Measurements from ENCODE around the gene ACAA1.

ACAA1 gene

GRCh38 chr3:38127611-38128302, 9.2 kb downstream of the ACAA1 start:
- no peak for DNase-seq (ENCODE audit: low spot score in 2 of 2)
- peak overlapping the region; percentile 35 for H3K27ac Mint-ChIP-seq (ENCODE audit: low read depth)
- ATAC-seq (replicated peaks; ENCODE audit: extremely low read depth, poor library complexity, severe bottlenecking), result no peak
- H3K27me3 Mint-ChIP-seq, result no peaks in the 10 kb centered on the region
- H3K4me1 Mint-ChIP-seq, result peaks cover 40% of the 10 kb centered on the region
- peaks cover 58% of the 10 kb centered on the region for H3K36me3 Mint-ChIP-seq (ENCODE audit: insufficient read depth)
- H3K4me3 Mint-ChIP-seq, result no peak overlapping the region
- H3K9me3 Mint-ChIP-seq, result no peaks in the 10 kb centered on the region

- peak in 1 of 2 donors; percentile 11 for DNase-seq (ENCODE audit: low spot score in 2 of 2)
- no peak for ATAC-seq (replicated peaks; ENCODE audit: extremely low read depth, poor library complexity, severe bottlenecking)
- Mint-ChIP-seq H3K27me3 (no peaks in the 10 kb centered on the region), H3K27ac (ENCODE audit: low read depth) (peak overlapping the region; percentile 38), H3K9me3 (no peaks in the 10 kb centered on the region), H3K36me3 (ENCODE audit: insufficient read depth) (peaks cover 61% of the 10 kb centered on the region), H3K4me1 (peaks cover 29% of the 10 kb centered on the region), H3K4me3 (no peak overlapping the region)
Observed at GRCh38 chr3:38126121-38126892, 10.6 kb downstream of the ACAA1 start.

- H3K4me3 Mint-ChIP-seq, result no peak overlapping the region
- no peak for ATAC-seq (replicated peaks; ENCODE audit: extremely low read depth, poor library complexity, severe bottlenecking)
- peaks cover 56% of the 10 kb centered on the region for H3K36me3 Mint-ChIP-seq (ENCODE audit: insufficient read depth)
- peaks cover 29% of the 10 kb centered on the region for H3K4me1 Mint-ChIP-seq
- no peaks in the 10 kb centered on the region for H3K9me3 Mint-ChIP-seq
- DNase-seq (ENCODE audit: low spot score in 2 of 2), result peak in 1 of 2 donors; percentile 9
- peak overlapping the region; percentile 38 for H3K27ac Mint-ChIP-seq (ENCODE audit: low read depth)
- H3K27me3 Mint-ChIP-seq, result no peaks in the 10 kb centered on the region
Observed at GRCh38 chr3:38125305-38126120, 11.4 kb downstream of the ACAA1 start.

- Mint-ChIP-seq H3K36me3 (ENCODE audit: insufficient read depth) (peaks cover 53% of the 10 kb centered on the region), H3K4me3 (no peak overlapping the region), H3K9me3 (no peaks in the 10 kb centered on the region), H3K27ac (ENCODE audit: low read depth) (no peak overlapping the region), H3K4me1 (peaks cover 22% of the 10 kb centered on the region), H3K27me3 (no peaks in the 10 kb centered on the region)
- no peak for ATAC-seq (replicated peaks; ENCODE audit: extremely low read depth, poor library complexity, severe bottlenecking)
- no peak for DNase-seq (ENCODE audit: low spot score in 2 of 2)
Observed at GRCh38 chr3:38124324-38125122, 12.4 kb downstream of the ACAA1 start.

GRCh38 chr3:38122712-38123290, 14.1 kb downstream of the ACAA1 start:
- no peaks in the 10 kb centered on the region for H3K9me3 Mint-ChIP-seq
- peaks cover 45% of the 10 kb centered on the region for H3K36me3 Mint-ChIP-seq (ENCODE audit: insufficient read depth)
- no peak overlapping the region for H3K4me3 Mint-ChIP-seq
- no peaks in the 10 kb centered on the region for H3K27me3 Mint-ChIP-seq
- peaks cover 30% of the 10 kb centered on the region for H3K4me1 Mint-ChIP-seq
- DNase-seq (ENCODE audit: low spot score in 2 of 2) (peak in 1 of 2 donors; percentile 8), ATAC-seq (replicated peaks; ENCODE audit: extremely low read depth, poor library complexity, severe bottlenecking) (no peak)
- no peak overlapping the region for H3K27ac Mint-ChIP-seq (ENCODE audit: low read depth)

GRCh38 chr3:38121832-38122461, 15.0 kb downstream of the ACAA1 start:
- H3K4me1 Mint-ChIP-seq, result peaks cover 31% of the 10 kb centered on the region
- DNase-seq (ENCODE audit: low spot score in 2 of 2), result no peak
- H3K36me3 Mint-ChIP-seq (ENCODE audit: insufficient read depth), result peaks cover 40% of the 10 kb centered on the region
- no peak overlapping the region for H3K4me3 Mint-ChIP-seq
- no peak for ATAC-seq (replicated peaks; ENCODE audit: extremely low read depth, poor library complexity, severe bottlenecking)
- H3K27me3 Mint-ChIP-seq, result no peaks in the 10 kb centered on the region
- H3K9me3 Mint-ChIP-seq, result no peaks in the 10 kb centered on the region
- no peak overlapping the region for H3K27ac Mint-ChIP-seq (ENCODE audit: low read depth)

- Mint-ChIP-seq H3K27me3 (no peaks in the 10 kb centered on the region), H3K4me3 (no peak overlapping the region), H3K27ac (ENCODE audit: low read depth) (no peak overlapping the region), H3K9me3 (no peaks in the 10 kb centered on the region), H3K36me3 (ENCODE audit: insufficient read depth) (peaks cover 36% of the 10 kb centered on the region), H3K4me1 (peaks cover 31% of the 10 kb centered on the region)
- DNase-seq (ENCODE audit: low spot score in 2 of 2) (no peak), ATAC-seq (replicated peaks; ENCODE audit: extremely low read depth, poor library complexity, severe bottlenecking) (no peak)
Observed at GRCh38 chr3:38121451-38121831, 15.5 kb downstream of the ACAA1 start.

GRCh38 chr3:38120693-38121450, 16.1 kb downstream of the ACAA1 start:
- Mint-ChIP-seq H3K4me1 (peaks cover 33% of the 10 kb centered on the region), H3K9me3 (no peaks in the 10 kb centered on the region), H3K27me3 (no peaks in the 10 kb centered on the region), H3K4me3 (no peak overlapping the region), H3K27ac (ENCODE audit: low read depth) (no peak overlapping the region), H3K36me3 (ENCODE audit: insufficient read depth) (peaks cover 30% of the 10 kb centered on the region)
- no peak for DNase-seq (ENCODE audit: low spot score in 2 of 2)
- no peak for ATAC-seq (replicated peaks; ENCODE audit: extremely low read depth, poor library complexity, severe bottlenecking)

GRCh38 chr3:38119821-38120692, 16.9 kb downstream of the ACAA1 start:
- peak overlapping the region; percentile 19 for H3K27ac Mint-ChIP-seq (ENCODE audit: low read depth)
- no peak for ATAC-seq (replicated peaks; ENCODE audit: extremely low read depth, poor library complexity, severe bottlenecking)
- peaks cover 22% of the 10 kb centered on the region for H3K36me3 Mint-ChIP-seq (ENCODE audit: insufficient read depth)
- no peaks in the 10 kb centered on the region for H3K9me3 Mint-ChIP-seq
- peaks cover 31% of the 10 kb centered on the region for H3K4me1 Mint-ChIP-seq
- no peak overlapping the region for H3K4me3 Mint-ChIP-seq
- no peak for DNase-seq (ENCODE audit: low spot score in 2 of 2)
- no peaks in the 10 kb centered on the region for H3K27me3 Mint-ChIP-seq

GRCh38 chr3:38119248-38119544, 17.7 kb downstream of the ACAA1 start:
- ATAC-seq (replicated peaks; ENCODE audit: extremely low read depth, poor library complexity, severe bottlenecking) (no peak), DNase-seq (ENCODE audit: low spot score in 2 of 2) (no peak)
- H3K9me3 Mint-ChIP-seq, result no peaks in the 10 kb centered on the region
- peaks cover 14% of the 10 kb centered on the region for H3K36me3 Mint-ChIP-seq (ENCODE audit: insufficient read depth)
- peaks cover 26% of the 10 kb centered on the region for H3K4me1 Mint-ChIP-seq
- peak overlapping the region; percentile 19 for H3K27ac Mint-ChIP-seq (ENCODE audit: low read depth)
- H3K27me3 Mint-ChIP-seq, result no peaks in the 10 kb centered on the region
- no peak overlapping the region for H3K4me3 Mint-ChIP-seq

Data from central memory CD8-positive, alpha-beta T cell (primary cell).